ENCODE results near the gene GRIPAP1.
A peak's percentile ranks its signal among the peaks of the same experiment; 100 is the strongest.

Gene GRIPAP1

DNA sequence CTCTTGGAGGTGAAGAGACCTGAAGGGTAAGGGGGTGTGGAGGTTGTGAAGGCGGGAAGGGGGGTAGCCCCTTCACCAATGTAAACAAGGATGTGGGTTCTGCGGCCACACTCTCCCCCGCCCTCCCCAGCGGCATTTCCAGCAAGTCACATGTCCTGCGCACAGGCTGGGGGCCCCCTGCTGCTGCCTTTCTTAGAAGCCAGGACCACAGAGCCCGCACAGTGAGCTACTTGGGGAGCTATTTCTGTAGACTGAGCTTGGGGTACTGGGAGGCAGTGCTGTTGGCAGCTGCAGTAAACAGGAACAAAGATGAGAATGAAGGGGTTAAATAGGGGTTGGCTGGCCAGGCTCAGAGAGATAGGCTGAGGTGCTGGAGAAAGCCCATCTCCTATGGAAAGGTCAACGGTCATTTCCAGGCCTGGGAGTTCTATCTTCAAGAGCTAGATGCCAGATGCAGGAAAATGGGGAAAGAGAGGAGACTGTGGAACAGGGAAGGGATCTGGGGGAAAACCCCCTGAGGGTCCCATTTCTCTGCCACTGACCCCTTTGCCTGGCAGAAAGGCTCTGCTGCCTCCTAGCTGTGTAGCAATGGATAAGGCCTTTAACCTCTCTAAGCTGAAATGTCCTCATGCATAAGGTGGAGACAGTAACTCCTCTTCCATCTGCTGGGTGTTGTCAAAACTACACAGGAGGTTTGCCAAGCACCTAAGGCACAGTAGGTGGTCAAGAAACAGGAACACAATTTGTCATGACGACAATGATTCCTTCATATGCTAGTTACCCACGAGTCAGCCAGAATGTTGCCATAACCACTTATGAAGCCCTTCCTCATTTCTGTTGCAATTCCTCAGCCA is 64.8 kb downstream of the GRIPAP1 start:
- TF ChIP-seq, protein P1, sequence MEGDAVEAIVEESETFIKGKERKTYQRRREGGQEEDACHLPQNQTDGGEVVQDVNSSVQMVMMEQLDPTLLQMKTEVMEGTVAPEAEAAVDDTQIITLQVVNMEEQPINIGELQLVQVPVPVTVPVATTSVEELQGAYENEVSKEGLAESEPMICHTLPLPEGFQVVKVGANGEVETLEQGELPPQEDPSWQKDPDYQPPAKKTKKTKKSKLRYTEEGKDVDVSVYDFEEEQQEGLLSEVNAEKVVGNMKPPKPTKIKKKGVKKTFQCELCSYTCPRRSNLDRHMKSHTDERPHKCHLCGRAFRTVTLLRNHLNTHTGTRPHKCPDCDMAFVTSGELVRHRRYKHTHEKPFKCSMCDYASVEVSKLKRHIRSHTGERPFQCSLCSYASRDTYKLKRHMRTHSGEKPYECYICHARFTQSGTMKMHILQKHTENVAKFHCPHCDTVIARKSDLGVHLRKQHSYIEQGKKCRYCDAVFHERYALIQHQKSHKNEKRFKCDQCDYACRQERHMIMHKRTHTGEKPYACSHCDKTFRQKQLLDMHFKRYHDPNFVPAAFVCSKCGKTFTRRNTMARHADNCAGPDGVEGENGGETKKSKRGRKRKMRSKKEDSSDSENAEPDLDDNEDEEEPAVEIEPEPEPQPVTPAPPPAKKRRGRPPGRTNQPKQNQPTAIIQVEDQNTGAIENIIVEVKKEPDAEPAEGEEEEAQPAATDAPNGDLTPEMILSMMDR (IDR thresholded peaks at IDR 0.05; ENCODE audit: low read depth, low read length, missing control alignments), result peak; percentile 39
- H3K4me3 ChIP-seq (ENCODE audit: low read depth, low read length), result peak overlapping the region; percentile 20
- DNase-seq (ENCODE audit: low read depth), result peak; percentile 81

DNA sequence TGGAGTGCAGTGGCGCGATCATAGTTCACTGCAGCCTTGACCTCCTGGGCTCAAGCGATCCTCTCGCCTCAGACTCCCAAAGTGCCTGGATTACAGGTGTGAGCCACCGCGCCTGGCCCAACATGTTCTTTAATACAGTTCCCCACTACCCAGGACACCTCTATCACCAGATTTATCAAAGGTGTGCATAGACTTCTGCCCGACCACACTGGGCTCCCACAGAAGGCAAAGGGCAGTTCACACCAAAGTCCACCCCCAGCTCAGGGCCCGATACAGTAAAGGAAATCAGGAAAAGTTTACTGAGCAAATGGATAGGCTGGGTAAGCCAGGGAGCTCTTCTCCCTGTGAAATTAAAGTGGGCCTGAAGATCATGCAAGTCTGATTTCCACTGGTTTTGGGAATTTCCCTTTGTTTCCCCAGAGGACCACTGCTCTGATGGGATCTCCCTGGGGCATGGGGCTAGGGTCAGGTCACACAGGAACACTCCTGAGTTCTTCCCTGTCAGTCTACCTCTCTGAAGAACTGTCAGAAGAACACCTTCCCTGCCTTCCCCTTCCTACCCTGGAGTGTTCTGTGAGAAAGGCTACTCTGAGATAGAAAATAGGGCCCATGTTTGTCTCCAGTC is 65.5 kb downstream of the GRIPAP1 start:
- H3K4me3 ChIP-seq (ENCODE audit: low read depth, low read length), result no peak overlapping the region
- TF ChIP-seq, protein P1 (IDR thresholded peaks at IDR 0.05; ENCODE audit: low read depth, low read length, missing control alignments), result no peak

DNA sequence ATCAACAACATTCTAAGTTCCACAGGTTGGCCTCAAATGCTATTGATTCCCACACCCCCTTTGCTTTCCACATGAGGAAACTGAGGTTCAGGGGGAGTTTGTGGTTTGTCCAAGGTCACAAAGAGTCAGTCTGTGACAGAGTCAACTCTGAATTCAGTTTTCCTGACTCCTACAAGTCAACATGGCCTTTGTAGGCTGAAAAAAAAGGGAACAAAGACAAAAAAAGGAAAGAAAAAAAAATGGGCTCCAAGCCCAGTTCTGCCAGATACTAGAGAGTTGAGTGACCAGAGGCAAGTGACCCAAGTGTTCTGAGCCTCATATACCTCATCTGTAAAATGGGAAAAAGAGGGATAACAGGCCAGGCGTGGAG is 66.8 kb downstream of the GRIPAP1 start:
- H3K4me3 ChIP-seq (ENCODE audit: low read depth, low read length), result no peak overlapping the region
- TF ChIP-seq, protein P1 (IDR thresholded peaks at IDR 0.05; ENCODE audit: low read depth, low read length, missing control alignments), result no peak
- DNase-seq (ENCODE audit: low read depth), result no peak

More for the DNA sequence above, 65.5 kb downstream of the GRIPAP1 start:
- no peak for DNase-seq (ENCODE audit: low read depth)

DNA sequence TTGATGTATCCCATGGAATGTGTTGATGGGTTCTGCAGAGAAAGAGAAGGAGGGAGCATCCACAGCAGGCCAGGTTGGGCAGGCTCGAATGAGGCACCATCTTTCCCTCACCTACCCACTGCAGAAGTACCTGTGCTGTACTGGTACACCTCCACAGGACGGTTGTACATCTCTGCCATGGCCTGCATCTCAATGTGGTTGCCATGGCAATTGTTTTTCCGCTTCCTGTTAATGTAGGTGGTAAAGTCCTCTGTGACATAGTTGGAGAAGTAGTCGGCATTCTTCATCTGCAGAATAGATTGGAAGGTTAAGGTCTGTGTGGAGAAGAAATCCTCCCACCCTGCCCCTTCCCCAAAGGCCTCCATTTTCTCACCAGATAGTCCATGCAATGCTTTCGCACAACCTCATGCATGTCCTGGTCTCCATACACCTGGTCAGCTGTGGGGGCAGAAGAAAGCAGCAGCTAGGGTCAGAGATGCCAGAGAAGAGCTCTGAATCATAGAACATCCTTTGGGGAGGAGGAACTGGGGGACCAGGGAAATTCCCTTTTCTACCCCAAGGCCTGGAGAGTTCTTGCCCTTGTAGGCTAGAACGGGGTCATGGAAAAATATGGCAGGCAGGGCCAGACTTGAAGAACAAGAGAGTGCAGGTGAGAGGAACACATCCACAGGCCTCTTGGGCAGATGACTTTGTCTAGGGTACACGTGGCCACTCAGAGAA is 67.3 kb downstream of the GRIPAP1 start:
- no peak for DNase-seq (ENCODE audit: low read depth)
- TF ChIP-seq, protein P1 (IDR thresholded peaks at IDR 0.05; ENCODE audit: low read depth, low read length, missing control alignments), result no peak
- H3K4me3 ChIP-seq (ENCODE audit: low read depth, low read length), result no peak overlapping the region

DNA sequence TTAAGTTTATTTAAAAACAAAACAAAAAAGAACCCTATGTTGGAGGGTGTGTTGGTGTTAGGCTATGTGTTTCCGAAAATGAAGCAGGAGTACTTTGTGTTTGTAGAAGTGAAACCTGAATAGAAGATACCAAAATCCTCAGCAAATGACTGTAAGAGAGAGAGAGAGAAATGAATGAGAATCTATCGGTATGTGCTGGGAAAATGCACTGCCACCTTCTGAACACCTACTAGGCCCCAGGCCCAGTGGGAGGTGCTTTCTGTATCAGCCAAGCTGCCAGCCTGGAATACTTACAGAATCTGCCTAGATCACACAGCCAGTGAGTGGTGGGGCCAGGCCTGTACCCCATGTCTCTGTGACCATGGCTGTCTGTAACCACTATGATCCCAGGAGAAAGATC is 68.3 kb downstream of the GRIPAP1 start:
- no peak overlapping the region for H3K4me3 ChIP-seq (ENCODE audit: low read depth, low read length)
- TF ChIP-seq, protein P1 (IDR thresholded peaks at IDR 0.05; ENCODE audit: low read depth, low read length, missing control alignments), result no peak
- DNase-seq (ENCODE audit: low read depth), result no peak

DNA sequence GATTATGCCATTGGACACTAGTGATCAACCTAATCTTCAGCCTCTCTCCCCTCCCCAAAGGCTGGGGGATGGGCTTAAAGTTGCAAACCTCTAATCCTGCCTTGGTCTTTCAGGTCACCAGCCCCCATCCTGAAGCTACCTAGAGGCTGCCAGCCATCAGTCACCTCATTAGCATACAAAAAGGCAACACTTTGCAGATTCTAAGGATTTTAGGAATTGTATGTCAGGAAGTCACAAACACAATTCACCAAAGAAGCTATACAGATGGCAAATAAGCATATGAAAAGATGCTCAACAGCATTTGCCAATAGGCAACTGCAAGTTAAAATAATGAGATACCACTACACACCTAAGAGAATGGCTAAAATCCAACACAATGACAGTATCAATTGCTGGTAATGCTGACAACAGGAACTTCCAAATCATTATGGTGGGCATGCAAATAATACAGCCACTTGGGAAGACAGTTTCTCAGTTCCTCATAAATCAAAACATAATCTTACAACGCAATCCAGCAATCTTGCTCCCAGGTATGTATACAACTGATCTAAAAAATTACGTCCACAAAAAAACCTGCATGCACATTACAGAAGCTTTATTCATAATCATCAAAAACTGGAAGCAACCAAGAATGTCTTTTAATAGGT is 74.2 kb downstream of the GRIPAP1 start:
- DNase-seq (ENCODE audit: low read depth), result no peak
- H3K4me3 ChIP-seq (ENCODE audit: low read depth, low read length), result no peak overlapping the region
- TF ChIP-seq, protein P1 (IDR thresholded peaks at IDR 0.05; ENCODE audit: low read depth, low read length, missing control alignments), result no peak
